Hepatocyte (in vitro differentiated cells): Measurements from ENCODE around the gene LARP4. TPM values are rescaled to one million over a fixed set of nuclear protein-coding genes. Genes with fewer than 3 reads are reported as not detected.

ENCODE experiments used
- DNase-seq: peaks from one replicate; pipeline ENCODE4 v3.0.0-alpha.2; 2016; ENCODE audit warnings: low spot score
- H2AFZ ChIP-seq: fragments of 200-600 bp; sonication (generic); 2 replicates; pipeline ENCODE4 v1.6.0; 2016; ENCODE audit warnings: antibody characterized with exemption, mild to moderate bottlenecking
- H3K27ac ChIP-seq: fragments of 200-600 bp; sonication (generic); 2 replicates; pipeline ENCODE4 v1.5.1; 2016; ENCODE audit warnings: mild to moderate bottlenecking
- H3K27me3 ChIP-seq: fragments of 200-600 bp; sonication (generic); 2 replicates; pipeline ENCODE4 v1.6.1; 2016
- H3K36me3 ChIP-seq: fragments of 200-600 bp; sonication (generic); replicated peaks from 2 replicates; pipeline ENCODE4 v1.5.1; 2016; ENCODE audit warnings: low read depth; ENCODE audit not compliant: insufficient read depth
- H3K4me1 ChIP-seq: fragments of 200-600 bp; sonication (generic); 2 replicates; pipeline ENCODE4 v1.5.1; 2016; ENCODE audit warnings: mild to moderate bottlenecking, moderate library complexity; ENCODE audit not compliant: insufficient read depth
- H3K4me2 ChIP-seq: fragments of 200-600 bp; sonication (generic); 2 replicates; pipeline ENCODE4 v1.6.0; 2016
- H3K4me3 ChIP-seq: fragments of 200-600 bp; sonication (generic); 2 replicates; pipeline ENCODE4 v1.5.1; 2016; ENCODE audit warnings: mild to moderate bottlenecking
- H3K79me2 ChIP-seq: fragments of 200-600 bp; sonication (generic); 2 replicates; pipeline ENCODE4 v1.6.0; 2017; ENCODE audit warnings: mild to moderate bottlenecking
- H3K9me2 ChIP-seq: fragments of 200-600 bp; sonication (generic); replicated peaks from 2 replicates; pipeline ENCODE4 v1.6.0; 2017; ENCODE audit warnings: mild to moderate bottlenecking; ENCODE audit not compliant: insufficient read depth
- H3K9me3 ChIP-seq: fragments of 200-600 bp; sonication (generic); 2 replicates; pipeline ENCODE4 v1.5.1; 2016; ENCODE audit warnings: low read depth, mild to moderate bottlenecking
- H4K20me1 ChIP-seq: fragments of 200-600 bp; sonication (generic); 2 replicates; pipeline ENCODE4 v1.6.0; 2016; ENCODE audit warnings: mild to moderate bottlenecking; ENCODE audit not compliant: insufficient read depth, poor library complexity, severe bottlenecking
- EZH2 ChIP-seq: fragments of 200-600 bp; sonication (generic); IDR thresholded peaks from 2 replicates; pipeline ENCODE4 v1.6.1; 2016; ENCODE audit warnings: antibody characterized with exemption, mild to moderate bottlenecking, borderline replicate concordance
- EZH2phosphoT487 ChIP-seq: fragments of 200-600 bp; sonication (generic); IDR thresholded peaks from one replicate; pipeline ENCODE4 v1.6.1; 2018; ENCODE audit warnings: antibody characterized with exemption, mild to moderate bottlenecking, low read depth, moderate library complexity; ENCODE audit not compliant: unreplicated experiment, severe bottlenecking
- whole genome bisulfite sequencing: methylation state at CpG from one replicate; pipeline ENCODE4 v1.1.6; 2016; ENCODE audit warnings: low lambda C conversion rate; ENCODE audit errors: missing lambda C conversion rate; 5-methylcytosine and 5-hydroxymethylcytosine counted together
- polyA plus RNA-seq: library from polyadenylated mRNA; unstranded; fragments of >200 nt; fragmentation: Nextera tagmentation; extraction: Ambion mirVana; gene quantifications from 2 replicates; pipeline ENCODE4 v1.2.1, GENCODE V29; 2016
- total RNA-seq: library from RNA; depleted of rRNA; stranded (reverse); fragments of >200 nt; gene quantifications from 2 replicates; pipeline ENCODE4 v1.2.3, GENCODE V29; 2014
- TF ChIP-seq, protein P1 (sequence below): fragments of 200-600 bp; sonication (generic); IDR thresholded peaks from 2 replicates; pipeline ENCODE4 v1.5.1; 2016; ENCODE audit warnings: antibody characterized with exemption, mild to moderate bottlenecking; ENCODE audit not compliant: poor library complexity

The LARP4 gene
- total and polyA plus RNA-seq, 2 experiments from 2014 or later = 29.4 to 48.7 TPM

DNA sequence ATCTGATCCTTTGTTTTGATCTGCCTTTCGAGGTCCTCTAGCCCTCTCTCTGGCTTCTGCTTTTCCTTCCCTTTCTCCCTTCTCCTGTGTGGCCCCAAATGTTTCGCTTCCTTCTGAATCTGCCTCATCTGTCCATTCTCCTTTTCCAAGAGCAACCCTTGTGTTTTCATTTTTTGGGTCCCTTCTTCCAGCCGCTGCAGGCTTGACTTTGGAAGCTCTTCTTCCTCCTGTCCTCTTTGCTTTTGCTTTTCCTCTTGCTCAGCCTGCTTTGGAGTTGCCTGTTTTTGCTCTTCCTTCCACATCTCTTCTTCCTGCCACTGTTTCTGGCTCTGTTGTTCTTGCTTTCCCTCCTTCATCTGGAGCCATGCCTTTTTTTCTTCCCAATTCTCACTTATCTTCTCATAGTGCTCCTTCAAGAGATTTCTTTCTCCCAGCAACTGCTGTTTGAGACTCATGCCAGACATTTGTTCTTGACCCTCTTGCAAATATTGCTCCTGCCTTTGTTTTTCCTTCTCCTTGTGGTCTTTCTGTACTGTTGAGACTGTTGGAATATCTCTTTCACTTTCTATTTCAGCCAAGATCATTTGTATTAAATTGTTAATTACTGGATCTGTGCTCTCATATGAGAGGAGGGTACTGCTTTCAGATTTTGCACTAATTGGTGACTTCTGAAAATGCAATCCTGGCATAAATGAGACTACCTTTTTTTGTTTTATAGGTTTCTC, 46.7 kb upstream of the LARP4 start:
- no peaks in the 10 kb centered on the region for H4K20me1 ChIP-seq
- H3K9me2 ChIP-seq = no peaks in the 10 kb centered on the region
- DNase-seq = no peak
- H3K27me3 ChIP-seq = no peaks in the 10 kb centered on the region
- H3K36me3 ChIP-seq = no peaks in the 10 kb centered on the region
- H3K79me2 ChIP-seq = no peaks in the 10 kb centered on the region
- TF ChIP-seq, protein P1, sequence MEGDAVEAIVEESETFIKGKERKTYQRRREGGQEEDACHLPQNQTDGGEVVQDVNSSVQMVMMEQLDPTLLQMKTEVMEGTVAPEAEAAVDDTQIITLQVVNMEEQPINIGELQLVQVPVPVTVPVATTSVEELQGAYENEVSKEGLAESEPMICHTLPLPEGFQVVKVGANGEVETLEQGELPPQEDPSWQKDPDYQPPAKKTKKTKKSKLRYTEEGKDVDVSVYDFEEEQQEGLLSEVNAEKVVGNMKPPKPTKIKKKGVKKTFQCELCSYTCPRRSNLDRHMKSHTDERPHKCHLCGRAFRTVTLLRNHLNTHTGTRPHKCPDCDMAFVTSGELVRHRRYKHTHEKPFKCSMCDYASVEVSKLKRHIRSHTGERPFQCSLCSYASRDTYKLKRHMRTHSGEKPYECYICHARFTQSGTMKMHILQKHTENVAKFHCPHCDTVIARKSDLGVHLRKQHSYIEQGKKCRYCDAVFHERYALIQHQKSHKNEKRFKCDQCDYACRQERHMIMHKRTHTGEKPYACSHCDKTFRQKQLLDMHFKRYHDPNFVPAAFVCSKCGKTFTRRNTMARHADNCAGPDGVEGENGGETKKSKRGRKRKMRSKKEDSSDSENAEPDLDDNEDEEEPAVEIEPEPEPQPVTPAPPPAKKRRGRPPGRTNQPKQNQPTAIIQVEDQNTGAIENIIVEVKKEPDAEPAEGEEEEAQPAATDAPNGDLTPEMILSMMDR = no peak
- TF ChIP-seq EZH2phosphoT487 = no peak
- H3K9me3 ChIP-seq = no peaks in the 10 kb centered on the region
- no peak overlapping the region for H3K27ac ChIP-seq
- 98% methylated on average over 3 of the region's 3 CpGs for WGBS
- no peak overlapping the region for H3K4me2 ChIP-seq
- H3K4me3 ChIP-seq = no peak overlapping the region
- no peaks in the 10 kb centered on the region for H3K4me1 ChIP-seq
- peak overlapping the region; percentile 1 for H2AFZ ChIP-seq

DNA sequence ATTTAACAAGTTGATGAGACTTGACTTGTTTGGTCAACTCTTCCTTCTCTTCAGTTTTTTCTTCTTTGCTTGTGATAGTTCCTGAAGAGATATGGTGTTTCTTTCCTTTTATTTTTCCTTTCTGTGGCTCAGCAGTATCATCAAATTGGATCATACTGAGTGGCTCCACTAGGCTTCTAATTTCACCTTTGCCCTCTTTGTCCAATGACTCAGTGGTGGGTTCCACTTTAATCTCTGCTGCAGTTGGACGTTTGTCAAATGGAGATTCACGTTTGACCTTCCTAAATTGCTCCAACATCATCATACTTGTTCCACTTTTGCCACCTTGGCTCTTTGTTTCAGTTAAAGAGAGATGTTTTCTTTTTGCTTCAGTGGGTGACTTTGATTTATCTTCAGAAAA, 45.8 kb upstream of the LARP4 start:
- Histone ChIP-seq H3K9me3 (no peaks in the 10 kb centered on the region), H3K4me2 (no peak overlapping the region), H3K4me3 (no peak overlapping the region), H3K9me2 (no peaks in the 10 kb centered on the region), H4K20me1 (no peaks in the 10 kb centered on the region), H3K27me3 (no peaks in the 10 kb centered on the region), H3K79me2 (no peaks in the 10 kb centered on the region), H3K36me3 (no peaks in the 10 kb centered on the region), H3K27ac (no peak overlapping the region), H2AFZ (no peak overlapping the region), H3K4me1 (no peaks in the 10 kb centered on the region)
- no peak for TF ChIP-seq EZH2
- no peak for TF ChIP-seq EZH2phosphoT487
- TF ChIP-seq, protein P1 = no peak
- DNase-seq = no peak
- 59% methylated on average over 2 of the region's 2 CpGs for WGBS

DNA sequence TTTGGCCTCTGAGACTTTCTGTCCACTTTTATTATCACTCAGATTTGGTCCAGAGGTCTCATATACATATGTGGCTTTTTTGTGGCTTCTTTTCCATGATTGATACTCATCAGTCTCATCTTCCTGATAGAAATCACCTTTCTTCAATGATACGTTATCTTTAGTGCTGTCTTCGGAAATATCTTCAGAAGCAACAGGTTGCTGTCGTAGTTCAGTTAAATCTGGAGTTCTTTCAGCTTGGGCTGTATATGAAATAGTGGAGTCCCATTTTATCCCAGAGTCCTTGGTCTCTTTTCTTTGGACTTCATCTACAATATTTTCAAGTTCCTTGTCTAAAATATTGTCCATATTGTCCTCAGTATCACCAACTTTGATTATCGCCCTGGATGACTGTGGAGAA, 45.3 kb upstream of the LARP4 start:
- H3K4me2 ChIP-seq = no peak overlapping the region
- H3K36me3 ChIP-seq = no peaks in the 10 kb centered on the region
- no peaks in the 10 kb centered on the region for H3K9me2 ChIP-seq
- no peaks in the 10 kb centered on the region for H3K4me1 ChIP-seq
- no peaks in the 10 kb centered on the region for H3K79me2 ChIP-seq
- H3K27ac ChIP-seq = no peak overlapping the region
- no peak overlapping the region for H3K4me3 ChIP-seq
- 97% methylated on average over 4 of the region's 4 CpGs for WGBS
- H4K20me1 ChIP-seq = no peaks in the 10 kb centered on the region
- no peak overlapping the region for H2AFZ ChIP-seq
- no peaks in the 10 kb centered on the region for H3K9me3 ChIP-seq
- DNase-seq = no peak
- H3K27me3 ChIP-seq = no peaks in the 10 kb centered on the region
- TF ChIP-seq EZH2phosphoT487 = no peak
- no peak for TF ChIP-seq EZH2
- TF ChIP-seq, protein P1 = no peak
